Testis (tissue), 2 donors: ENCODE data around the gene PRKAR2B.

ENCODE experiments used
- POLR2A ChIP-seq: fragments of 450-650 bp; IDR thresholded peaks from one replicate; pipeline ENCODE4 v1.6.1; 2017; ENCODE audit warnings: antibody characterized with exemption, mild to moderate bottlenecking, moderate library complexity
- TF ChIP-seq, protein P1 (sequence below), 3 experiments: fragments of 450-650 bp in 2 of 3; fragments of 200-600 bp in 1 of 3; sonication (generic) in 1 of 3; IDR thresholded peaks; one replicate each; pipeline ENCODE4 v1.5.1; 2016 to 2019; ENCODE audit warnings: antibody characterized with exemption in 3 of 3, mild to moderate bottlenecking in 2 of 3, moderate library complexity in 1 of 3

GRCh38 chr7:107181172-107181571, 136.7 kb downstream of the PRKAR2B start:
- TF ChIP-seq, protein P1, sequence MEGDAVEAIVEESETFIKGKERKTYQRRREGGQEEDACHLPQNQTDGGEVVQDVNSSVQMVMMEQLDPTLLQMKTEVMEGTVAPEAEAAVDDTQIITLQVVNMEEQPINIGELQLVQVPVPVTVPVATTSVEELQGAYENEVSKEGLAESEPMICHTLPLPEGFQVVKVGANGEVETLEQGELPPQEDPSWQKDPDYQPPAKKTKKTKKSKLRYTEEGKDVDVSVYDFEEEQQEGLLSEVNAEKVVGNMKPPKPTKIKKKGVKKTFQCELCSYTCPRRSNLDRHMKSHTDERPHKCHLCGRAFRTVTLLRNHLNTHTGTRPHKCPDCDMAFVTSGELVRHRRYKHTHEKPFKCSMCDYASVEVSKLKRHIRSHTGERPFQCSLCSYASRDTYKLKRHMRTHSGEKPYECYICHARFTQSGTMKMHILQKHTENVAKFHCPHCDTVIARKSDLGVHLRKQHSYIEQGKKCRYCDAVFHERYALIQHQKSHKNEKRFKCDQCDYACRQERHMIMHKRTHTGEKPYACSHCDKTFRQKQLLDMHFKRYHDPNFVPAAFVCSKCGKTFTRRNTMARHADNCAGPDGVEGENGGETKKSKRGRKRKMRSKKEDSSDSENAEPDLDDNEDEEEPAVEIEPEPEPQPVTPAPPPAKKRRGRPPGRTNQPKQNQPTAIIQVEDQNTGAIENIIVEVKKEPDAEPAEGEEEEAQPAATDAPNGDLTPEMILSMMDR (IDR thresholded peaks at IDR 0.05), result no peak
- TF ChIP-seq POLR2A, result no peak
